Measurements from ENCODE around the gene SPIB. TPM values are rescaled to one million over a fixed set of nuclear protein-coding genes. Genes with fewer than 3 reads are reported as not detected.

The SPIB gene
- total RNA-seq, 6 donors from 2014 or later = 0.13 to 2.1 (median 0.56) TPM; not detected in 2

DNA sequence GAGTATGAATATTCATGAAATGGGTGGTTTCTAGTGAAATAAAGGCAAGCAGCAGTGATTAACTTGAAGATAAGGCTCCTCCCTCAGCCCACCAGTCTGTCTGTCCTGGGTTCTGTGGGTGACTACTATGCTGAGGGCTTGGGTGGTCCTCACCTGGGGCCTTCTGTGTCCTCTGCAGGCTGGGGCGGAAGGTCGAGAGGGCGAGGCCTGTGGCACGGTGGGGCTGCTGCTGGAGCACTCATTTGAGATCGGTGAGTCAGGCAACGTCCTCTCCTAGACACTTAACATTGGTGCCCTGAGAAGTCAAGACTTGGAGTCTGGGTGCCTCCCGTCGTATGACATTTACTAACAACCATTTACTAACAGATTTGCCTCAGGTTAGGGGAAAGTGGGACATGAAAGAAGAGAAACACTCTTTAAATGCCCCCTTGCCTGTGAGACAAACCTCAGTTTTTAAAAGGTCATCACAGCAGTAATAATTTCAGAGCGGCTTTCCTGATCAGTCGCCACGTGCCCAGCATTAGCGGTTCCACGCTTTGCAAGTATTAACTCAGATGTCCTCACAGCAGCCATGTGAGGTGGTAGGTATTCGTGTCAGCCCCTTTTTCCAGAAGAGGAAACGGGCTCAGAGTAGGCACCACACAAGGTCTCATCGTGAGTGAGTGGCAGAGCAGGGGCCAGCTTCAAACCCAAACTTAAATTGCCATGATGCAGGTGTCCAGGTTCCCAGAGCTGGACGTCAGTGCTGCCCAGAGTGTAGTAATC, 59.2 kb downstream of the SPIB start:
- Histone ChIP-seq H3K36me3 (peaks cover 23 to 51% (median 39%) of the 10 kb centered on the region in 4 donors), H3K27ac (no peak overlapping the region), H3K4me1 (peaks cover 11 to 27% (median 15%) of the 10 kb centered on the region in 4 donors), H3K9me3 (no peaks in the 10 kb centered on the region), H3K4me3 (peak overlapping the region in 1 of 4 donors; percentile 100), H3K27me3 (no peaks in the 10 kb centered on the region)
- DNase-seq (no peak), ATAC-seq (ENCODE audit: low FRiP score in 2 of 2) (no peak)
- WGBS, 2 donors = 91 to 94% methylated on average over 16 to 17 of the region's 17 CpGs
- TF ChIP-seq POLR2AphosphoS5 (IDR thresholded peaks at IDR 0.05) = no peak
- TF ChIP-seq EP300 (IDR thresholded peaks at IDR 0.05) = no peak
- no peak for TF ChIP-seq POLR2A (IDR thresholded peaks at IDR 0.05)
- TF ChIP-seq CTCF (IDR thresholded peaks at IDR 0.05) = no peak

DNA sequence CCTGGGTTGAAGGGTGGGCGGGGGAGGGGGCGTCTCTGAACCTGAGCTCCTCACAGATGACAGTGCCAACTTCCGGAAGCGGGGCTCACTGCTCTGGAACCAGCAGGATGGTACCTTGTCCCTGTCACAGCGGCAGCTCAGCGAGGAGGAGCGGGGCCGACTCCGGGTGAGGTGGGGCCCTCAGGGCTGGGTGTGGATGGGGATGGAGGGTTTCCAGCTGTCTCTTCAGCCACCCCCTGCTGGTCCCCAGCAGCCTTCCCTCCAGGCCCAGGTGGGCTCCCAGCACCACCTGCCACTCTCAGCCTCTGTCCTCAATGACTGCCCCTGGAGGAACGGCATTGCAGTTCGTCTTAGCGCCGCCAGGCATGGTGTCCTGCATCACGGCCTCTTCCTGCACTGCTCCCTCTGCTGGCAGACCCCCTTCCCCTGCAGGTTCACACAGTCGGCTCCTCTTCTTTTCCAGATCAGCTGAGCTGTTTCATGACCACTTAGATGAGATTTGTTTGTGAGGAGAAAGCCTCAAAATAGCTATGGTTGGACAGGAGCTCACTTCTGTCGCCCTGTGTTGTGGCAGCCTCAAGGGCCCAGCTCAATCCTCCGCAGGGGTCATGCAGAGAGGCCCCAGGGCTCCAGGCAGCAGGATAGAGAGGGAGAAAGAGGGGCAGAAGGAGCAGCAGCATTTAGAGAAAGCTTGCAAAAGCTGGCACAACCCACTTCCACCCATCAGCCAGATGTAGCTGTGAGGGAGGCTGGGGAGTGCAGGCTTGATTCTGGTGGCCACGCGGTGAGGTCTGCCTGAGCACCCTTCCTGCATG, 60.4 kb downstream of the SPIB start:
- Histone ChIP-seq H3K9me3 (no peaks in the 10 kb centered on the region), H3K27ac (no peak overlapping the region), H3K4me3 (no peak overlapping the region), H3K27me3 (no peaks in the 10 kb centered on the region), H3K4me1 (peaks cover 11 to 27% (median 15%) of the 10 kb centered on the region in 4 donors), H3K36me3 (peaks cover 23 to 61% (median 45%) of the 10 kb centered on the region in 4 donors)
- TF ChIP-seq CTCF (IDR thresholded peaks at IDR 0.05) (peak in 2 of 6 experiments; percentile 14 to 16), POLR2AphosphoS5 (IDR thresholded peaks at IDR 0.05) (no peak)
- no peak for ATAC-seq (ENCODE audit: low FRiP score in 2 of 2)
- DNase-seq = no peak
- WGBS, 2 donors = 84 to 91% methylated on average over 11 to 19 of the region's 19 CpGs

DNA sequence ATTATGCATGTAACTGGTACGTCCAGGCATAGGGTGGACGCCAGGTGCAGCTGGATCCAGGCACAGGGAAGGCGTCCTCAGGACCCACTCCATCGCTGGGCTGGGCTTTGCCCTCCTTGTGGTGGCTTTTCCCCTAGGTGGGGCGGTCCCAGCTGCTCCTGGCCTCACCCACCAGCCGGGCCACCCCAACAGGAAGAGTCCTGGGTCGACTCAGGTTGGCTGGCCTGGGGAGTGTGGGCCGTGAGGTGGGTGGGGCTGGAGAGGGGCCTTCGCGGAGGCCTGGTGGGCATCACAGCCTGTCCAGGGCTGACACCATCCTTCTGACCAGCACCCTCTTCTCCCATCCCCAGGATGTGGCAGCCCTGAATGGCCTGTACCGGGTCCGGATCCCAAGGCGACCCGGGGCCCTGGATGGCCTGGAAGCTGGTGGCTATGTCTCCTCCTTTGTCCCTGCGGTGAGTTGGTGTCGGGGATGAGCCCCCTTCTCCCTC, 61.1 kb downstream of the SPIB start:
- WGBS, 2 donors = 87 to 96% methylated on average over 7 to 16 of the region's 16 CpGs
- Histone ChIP-seq H3K9me3 (no peaks in the 10 kb centered on the region), H3K27me3 (no peaks in the 10 kb centered on the region), H3K27ac (no peak overlapping the region), H3K36me3 (peaks cover 23 to 63% (median 47%) of the 10 kb centered on the region in 4 donors), H3K4me1 (peaks cover 11 to 27% (median 15%) of the 10 kb centered on the region in 4 donors), H3K4me3 (no peak overlapping the region)
- DNase-seq = no peak
- no peak for TF ChIP-seq EP300 (IDR thresholded peaks at IDR 0.05)
- TF ChIP-seq CTCF (IDR thresholded peaks at IDR 0.05) = no peak
- no peak for TF ChIP-seq POLR2AphosphoS5 (IDR thresholded peaks at IDR 0.05)
- no peak for TF ChIP-seq POLR2A (IDR thresholded peaks at IDR 0.05)
- ATAC-seq (ENCODE audit: low FRiP score in 2 of 2) = no peak

DNA sequence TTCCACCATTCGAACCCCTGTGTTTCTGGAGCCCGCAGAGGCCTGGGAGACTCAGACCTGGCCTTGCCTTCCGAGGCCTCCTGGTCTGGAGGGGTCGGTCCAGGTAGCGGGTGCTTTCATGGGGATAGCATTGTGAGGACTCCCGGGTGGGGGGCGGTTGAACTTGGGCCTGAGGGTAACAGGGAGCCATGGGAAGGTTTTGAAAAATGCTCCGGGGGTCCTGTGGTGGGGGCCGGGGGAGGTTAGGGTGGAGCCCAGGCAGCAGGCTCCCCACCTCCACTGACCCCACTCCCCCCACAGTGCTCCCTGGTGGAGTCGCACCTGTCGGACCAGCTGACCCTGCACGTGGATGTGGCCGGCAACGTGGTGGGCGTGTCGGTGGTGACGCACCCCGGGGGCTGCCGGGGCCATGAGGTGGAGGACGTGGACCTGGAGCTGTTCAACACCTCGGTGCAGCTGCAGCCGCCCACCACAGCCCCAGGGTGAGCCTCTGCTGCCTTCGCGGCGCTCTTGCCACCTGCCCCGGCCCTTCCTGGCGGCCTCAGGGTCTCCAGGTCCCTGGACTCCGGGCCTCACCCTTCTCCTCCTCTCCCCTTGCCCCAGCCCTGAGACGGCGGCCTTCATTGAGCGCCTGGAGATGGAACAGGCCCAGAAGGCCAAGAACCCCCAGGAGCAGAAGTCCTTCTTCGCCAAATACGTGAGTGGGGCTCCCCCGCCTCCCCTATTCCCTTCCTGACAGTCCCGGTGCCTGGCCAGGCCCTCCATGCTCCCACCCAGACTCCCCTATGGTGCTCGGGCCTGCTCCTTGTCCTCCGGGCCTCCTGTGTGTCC, 61.8 kb downstream of the SPIB start:
- DNase-seq = peak in 1 of 2 donors; percentile 80
- ATAC-seq (ENCODE audit: low FRiP score in 2 of 2) = no peak
- H3K27ac ChIP-seq = no peak overlapping the region
- H3K27me3 ChIP-seq = no peaks in the 10 kb centered on the region
- no peak overlapping the region for H3K4me3 ChIP-seq
- TF ChIP-seq EP300 (IDR thresholded peaks at IDR 0.05) (no peak), CTCF (IDR thresholded peaks at IDR 0.05) (no peak), POLR2A (IDR thresholded peaks at IDR 0.05) (no peak), POLR2AphosphoS5 (IDR thresholded peaks at IDR 0.05) (no peak)
- H3K9me3 ChIP-seq = no peaks in the 10 kb centered on the region
- 94% methylated on average over 21 to 37 of the region's 37 CpGs for WGBS, 2 donors
- peaks cover 23 to 68% (median 47%) of the 10 kb centered on the region in 4 donors for H3K36me3 ChIP-seq
- peaks cover 11 to 27% (median 15%) of the 10 kb centered on the region in 4 donors for H3K4me1 ChIP-seq

Other genes starting within 250 kb of the SPIB start
- 100 to 1,000 TPM; 145 to 351 (median 208) TPM for gene MYH14, start 215.3 kb upstream of the SPIB start, total RNA-seq
- gene KCNC3, start 89.6 kb upstream of the SPIB start, total RNA-seq = 10 to 100 TPM in 4 of 6 donors, 1 to 10 TPM in 2; 3.8 to 15.7 (median 12.2) TPM
- 1,000 to 10,000 TPM; 1,043 to 3,140 (median 1,660) TPM for gene NAPSA, start 53.3 kb upstream of the SPIB start, total RNA-seq
- gene NR1H2, start 42.5 kb upstream of the SPIB start, total RNA-seq = 100 to 1,000 TPM in 4 of 6 donors, 10 to 100 TPM in 2; 98.3 to 170 (median 123) TPM
- 10 to 100 TPM; 20.5 to 66.0 (median 44.0) TPM for gene POLD1, start 34.6 kb upstream of the SPIB start, total RNA-seq
- gene MYBPC2, start 14.0 kb downstream of the SPIB start, total RNA-seq = under 1 TPM in 2 of 6 donors, not detected in 4; 0.09 to 0.17 TPM
- 100 to 1,000 TPM in 4 of 6 donors, 10 to 100 TPM in 2; 83.8 to 155 (median 121) TPM for gene EMC10, start 57.6 kb downstream of the SPIB start, total RNA-seq
- gene GARIN5A, start 57.9 kb downstream of the SPIB start, total RNA-seq = 10 to 100 TPM in 1 of 6 donors, 1 to 10 TPM in 4, not detected in 1; 2.4 to 10.1 (median 3.0) TPM
- gene JOSD2, start 92.3 kb downstream of the SPIB start, total RNA-seq = 10 to 100 TPM; 22.6 to 59.2 (median 40.1) TPM
- not detected for gene ASPDH, start 95.0 kb downstream of the SPIB start, total RNA-seq
- gene LRRC4B, start 149.5 kb downstream of the SPIB start, total RNA-seq = 1 to 10 TPM in 4 of 6 donors, under 1 TPM in 2; 0.69 to 5.1 (median 1.7) TPM
- gene SYT3, start 220.9 kb downstream of the SPIB start, total RNA-seq = 1 to 10 TPM in 3 of 6 donors, under 1 TPM in 2, not detected in 1; 0.67 to 3.6 (median 1.4) TPM
- gene C19orf81, start 230.5 kb downstream of the SPIB start, total RNA-seq = 10 to 100 TPM in 1 of 6 donors, 1 to 10 TPM in 4, not detected in 1; 1.7 to 24.4 (median 3.1) TPM